ENCODE measurements around the gene KRT7.
"Not testable (repeated sequence)": the region's sequence is repeated elsewhere in the genome, so short reads cannot be mapped to it uniquely, and the experiment has no call there.

Gene KRT7

GRCh38 chr12:52231305-52232202, 1.5 kb upstream of the KRT7 start:
- DNase-seq, result no peak

- DNase-seq, result no peak
These were observed 805 bp upstream of the KRT7 start for GRCh38 chr12:52232203-52232673.

- no peak for DNase-seq
These were observed 592 bp downstream of the KRT7 start for GRCh38 chr12:52233462-52234207.

- DNase-seq, result no peak
These were observed 1.3 kb downstream of the KRT7 start for GRCh38 chr12:52234223-52234810.

- DNase-seq, result no peak
These were observed 2.1 kb downstream of the KRT7 start for GRCh38 chr12:52235001-52235764.

GRCh38 chr12:52235822-52236361, 2.8 kb downstream of the KRT7 start:
- DNase-seq, result no peak

GRCh38 chr12:52236386-52237050, 3.5 kb downstream of the KRT7 start:
- DNase-seq, result no peak

GRCh38 chr12:52238207-52238840, 5.3 kb downstream of the KRT7 start:
- DNase-seq, result no peak

GRCh38 chr12:52238916-52239646, 6.0 kb downstream of the KRT7 start:
- DNase-seq, result no peak

- no peak for DNase-seq
These were observed 6.7 kb downstream of the KRT7 start for GRCh38 chr12:52239767-52240166.

- DNase-seq, result not testable (repeated sequence)
These were observed 7.2 kb downstream of the KRT7 start for GRCh38 chr12:52240247-52240646.

- peak in 1 of 2 experiments; percentile 43 for DNase-seq
These were observed 8.3 kb downstream of the KRT7 start for GRCh38 chr12:52241205-52241842.

GRCh38 chr12:52242442-52243258, 9.6 kb downstream of the KRT7 start:
- DNase-seq, result no peak

GRCh38 chr12:52243259-52243855, 10.3 kb downstream of the KRT7 start:
- no peak for DNase-seq

GRCh38 chr12:52243856-52244614, 11.0 kb downstream of the KRT7 start:
- no peak for DNase-seq

- no peak for DNase-seq
These were observed 11.6 kb downstream of the KRT7 start for GRCh38 chr12:52244615-52244994.

GRCh38 chr12:52245259-52245961, 12.4 kb downstream of the KRT7 start:
- no peak for DNase-seq

Measured in NCI-H524 (cell line).